ENCODE measurements around the gene TBXAS1. TPM values are rescaled to one million over a fixed set of nuclear protein-coding genes. Genes with fewer than 3 reads are reported as not detected.

The TBXAS1 gene
- total and polyA plus RNA-seq, 5 experiments from 2014 or later: 0.41 to 2.7 (median 1.1) TPM

DNA sequence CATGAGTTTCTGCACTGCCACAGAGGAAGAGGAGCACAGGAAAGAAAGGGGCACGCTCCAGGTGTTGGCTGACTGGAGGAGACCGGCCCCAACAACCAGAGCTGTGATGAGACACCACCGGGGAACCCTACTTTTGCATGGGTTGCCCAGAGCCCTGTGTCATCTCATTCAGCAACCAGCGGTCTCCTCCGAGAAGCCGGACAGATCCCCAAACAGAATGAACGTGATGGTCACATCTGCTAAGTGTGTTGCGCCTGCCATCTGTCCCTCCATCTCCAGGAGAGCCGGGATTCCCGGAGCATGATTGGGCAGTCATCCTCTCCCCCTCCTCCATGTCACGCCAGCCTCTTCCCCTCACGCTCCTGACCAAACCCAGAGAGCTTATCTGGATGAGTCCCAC is 210.8 kb downstream of the TBXAS1 start:
- no peak for ATAC-seq
- H3K27me3 Mint-ChIP-seq: no peaks in the 10 kb centered on the region
- DNase-seq: no peak
- H3K27ac Mint-ChIP-seq: peak overlapping the region in 2 of 10 donors; percentile 51 to 80
- peaks cover 19 to 30% (median 26%) of the 10 kb centered on the region in 4 donors for H3K4me1 Mint-ChIP-seq
- H3K9me3 Mint-ChIP-seq: no peaks in the 10 kb centered on the region
- peak overlapping the region in 1 of 10 donors; percentile 45 for H3K4me3 Mint-ChIP-seq
- peaks cover 7 to 90% (median 32%) of the 10 kb centered on the region in 3 donors for H3K36me3 Mint-ChIP-seq
- POLR2A ChIA-PET: no interaction called here

DNA sequence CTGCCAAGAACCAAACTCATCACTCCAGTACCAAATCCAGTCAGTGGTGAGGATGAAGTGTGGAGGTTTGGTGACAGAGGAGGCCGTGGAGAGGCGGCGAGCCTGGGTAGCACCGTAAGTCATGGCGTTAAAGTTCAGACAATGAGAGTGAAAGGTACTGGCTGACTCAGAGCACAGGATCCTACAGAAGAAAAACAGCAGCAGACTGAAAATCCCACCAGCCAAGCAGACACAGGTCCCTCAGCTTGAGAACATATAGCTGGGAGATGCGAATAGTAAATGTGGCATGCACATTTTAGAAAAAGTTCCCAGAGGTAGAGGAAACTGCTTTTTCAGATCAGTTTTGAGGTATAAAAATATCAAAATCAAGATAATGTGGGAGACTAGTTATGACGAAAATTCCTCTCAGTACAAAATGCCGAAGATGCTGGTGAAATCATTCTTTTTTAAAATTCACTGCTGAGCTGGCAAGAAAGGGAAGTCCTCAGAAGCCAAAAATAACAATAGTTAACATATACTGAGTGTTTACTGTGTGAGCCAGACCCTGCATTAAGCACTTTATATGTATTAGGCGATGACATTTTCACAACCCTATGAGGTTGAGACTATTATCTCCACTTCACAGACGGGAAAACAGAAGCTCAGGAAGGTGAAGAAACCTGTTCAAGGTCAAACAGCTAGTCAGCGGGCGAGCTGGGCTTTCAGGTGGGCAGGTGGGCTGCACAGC is 212.8 kb downstream of the TBXAS1 start:
- Mint-ChIP-seq H3K4me3 (peak overlapping the region in 1 of 10 donors; percentile 4), H3K27me3 (no peaks in the 10 kb centered on the region), H3K27ac (no peak overlapping the region), H3K9me3 (no peaks in the 10 kb centered on the region), H3K36me3 (peaks cover 7 to 95% (median 39%) of the 10 kb centered on the region in 3 donors), H3K4me1 (peaks cover 12 to 18% (median 14%) of the 10 kb centered on the region in 4 donors)
- DNase-seq: no peak
- ATAC-seq: no peak
- POLR2A ChIA-PET: no interaction called here

DNA sequence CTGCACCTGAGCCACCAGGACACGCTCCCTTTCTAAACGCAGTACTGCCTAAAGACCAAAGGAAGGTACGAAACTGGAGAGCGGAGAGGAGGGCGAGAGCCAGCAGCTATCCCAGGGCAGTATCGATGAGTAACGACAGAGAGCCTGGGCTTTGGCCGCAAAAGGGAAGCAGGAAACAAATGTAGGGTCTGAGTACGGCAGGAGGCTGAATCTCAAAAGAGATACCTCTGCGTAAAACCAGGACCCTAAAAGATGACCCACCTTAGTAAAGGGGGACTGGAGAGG is 213.3 kb downstream of the TBXAS1 start:
- H3K27ac Mint-ChIP-seq: no peak overlapping the region
- peaks cover 7 to 95% (median 39%) of the 10 kb centered on the region in 3 donors for H3K36me3 Mint-ChIP-seq
- POLR2A ChIA-PET: no interaction called here

DNA sequence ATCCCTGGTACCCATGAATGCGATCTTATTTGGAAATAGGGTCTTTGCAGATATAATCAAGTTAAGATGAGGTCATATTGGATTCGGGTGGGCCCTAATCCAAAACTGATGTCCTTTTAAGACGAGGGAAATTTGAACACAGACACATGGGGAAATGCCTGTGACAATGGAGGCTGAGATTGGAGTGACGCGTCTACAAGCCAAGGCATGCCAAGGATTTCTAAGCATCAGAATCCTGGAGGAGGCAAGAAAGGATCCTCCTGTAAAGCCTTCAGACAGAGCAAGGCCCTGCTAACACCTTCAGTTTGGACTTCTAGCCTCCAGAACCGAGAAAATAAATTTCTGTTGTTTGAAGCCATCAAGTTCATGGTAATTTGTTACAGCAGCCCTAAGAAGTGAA is 215.2 kb downstream of the TBXAS1 start:
- H3K27ac Mint-ChIP-seq: no peak overlapping the region
- H3K4me1 Mint-ChIP-seq: peaks cover 2 to 11% (median 9%) of the 10 kb centered on the region in 4 donors
- H3K9me3 Mint-ChIP-seq: no peaks in the 10 kb centered on the region
- H3K36me3 Mint-ChIP-seq: peaks cover 7 to 86% (median 37%) of the 10 kb centered on the region in 3 donors
- DNase-seq (no peak), ATAC-seq (no peak)
- POLR2A ChIA-PET: no interaction called here
- H3K27me3 Mint-ChIP-seq: no peaks in the 10 kb centered on the region
- H3K4me3 Mint-ChIP-seq: no peak overlapping the region

More for the DNA sequence above, 213.3 kb downstream of the TBXAS1 start:
- Mint-ChIP-seq H3K27me3 (no peaks in the 10 kb centered on the region), H3K9me3 (no peaks in the 10 kb centered on the region), H3K4me3 (peak overlapping the region in 1 of 10 donors; percentile 4), H3K4me1 (peaks cover 9 to 15% (median 13%) of the 10 kb centered on the region in 4 donors)
- no peak for DNase-seq
- no peak for ATAC-seq

DNA sequence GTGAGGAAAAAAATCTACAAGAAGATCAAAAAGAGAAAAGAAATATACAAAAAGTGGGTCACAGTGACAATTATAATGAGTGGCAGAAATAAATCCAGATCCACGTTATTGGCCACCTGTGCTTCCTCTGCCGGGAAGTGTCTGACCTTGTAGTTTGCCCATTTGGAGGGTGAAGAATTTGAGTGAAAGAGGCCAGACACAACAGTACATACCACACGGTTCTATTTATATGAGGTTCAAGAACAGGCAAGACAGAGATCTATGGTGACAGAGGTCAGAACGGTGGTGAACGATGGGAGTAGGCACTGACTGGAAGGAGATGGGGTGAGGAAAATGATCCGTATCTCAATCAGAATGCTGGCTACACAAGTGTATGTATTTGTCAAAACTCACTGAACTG is 216.6 kb downstream of the TBXAS1 start:
- POLR2A ChIA-PET: no interaction called here
- DNase-seq: no peak
- Mint-ChIP-seq H3K27me3 (no peaks in the 10 kb centered on the region), H3K27ac (peak overlapping the region in 1 of 10 donors; percentile 56), H3K9me3 (no peaks in the 10 kb centered on the region), H3K4me1 (peaks cover 4 to 14% (median 10%) of the 10 kb centered on the region in 4 donors), H3K36me3 (peaks cover 7 to 82% (median 27%) of the 10 kb centered on the region in 3 donors), H3K4me3 (no peak overlapping the region)
- ATAC-seq: no peak

DNA sequence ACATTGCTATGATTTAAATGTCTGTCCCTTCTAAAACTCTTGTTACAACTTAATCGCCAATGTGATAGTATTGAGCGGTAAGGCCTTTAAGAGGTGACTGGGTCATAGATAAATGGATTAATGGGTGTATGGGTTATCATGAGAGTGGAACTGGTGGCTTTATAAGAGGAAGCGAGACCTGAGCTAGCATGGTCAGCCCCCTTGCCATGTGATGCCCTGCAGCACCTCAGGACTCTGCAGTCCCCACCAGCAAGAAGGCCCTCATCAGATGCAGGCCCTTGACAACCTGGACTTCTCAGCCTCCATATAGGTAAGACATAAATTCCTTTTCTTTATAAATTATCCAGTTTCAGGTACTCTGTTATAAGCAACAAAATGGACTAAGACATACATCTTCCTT is 218.1 kb downstream of the TBXAS1 start:
- Mint-ChIP-seq H3K4me1 (peaks cover 6 to 16% (median 10%) of the 10 kb centered on the region in 4 donors), H3K4me3 (no peak overlapping the region), H3K36me3 (peaks cover 0 to 78% (median 25%) of the 10 kb centered on the region in 3 donors), H3K27me3 (no peaks in the 10 kb centered on the region), H3K9me3 (no peaks in the 10 kb centered on the region), H3K27ac (no peak overlapping the region)
- no peak for DNase-seq
- POLR2A ChIA-PET: no interaction called here
- ATAC-seq: no peak

DNA sequence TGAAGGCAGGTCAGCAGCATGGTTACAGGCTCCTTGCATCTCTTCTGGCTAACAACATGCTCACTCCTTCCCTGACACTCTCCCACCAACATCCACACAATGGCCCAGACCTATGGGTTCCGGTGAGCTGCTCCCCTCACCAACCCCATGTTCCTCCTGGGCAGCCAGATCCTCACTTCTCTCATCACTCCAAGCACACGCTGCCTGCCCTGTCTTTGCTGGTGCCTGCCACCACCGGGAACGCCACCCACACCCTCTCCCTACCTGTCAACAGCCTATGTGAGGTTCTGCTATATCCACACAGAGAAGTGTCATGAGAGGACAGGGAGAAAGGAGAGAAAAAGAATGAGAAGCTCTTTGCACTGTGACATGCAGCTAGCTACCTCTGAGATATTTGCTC is 219.1 kb downstream of the TBXAS1 start:
- Mint-ChIP-seq H3K4me3 (no peak overlapping the region), H3K4me1 (peaks cover 6 to 19% (median 13%) of the 10 kb centered on the region in 4 donors), H3K27ac (peak overlapping the region in 3 of 10 donors; percentile 20 to 73 (median 56)), H3K36me3 (peaks cover 0 to 78% (median 26%) of the 10 kb centered on the region in 3 donors), H3K9me3 (no peaks in the 10 kb centered on the region), H3K27me3 (no peaks in the 10 kb centered on the region)
- POLR2A ChIA-PET: no interaction called here
- ATAC-seq: no peak
- DNase-seq: no peak

DNA sequence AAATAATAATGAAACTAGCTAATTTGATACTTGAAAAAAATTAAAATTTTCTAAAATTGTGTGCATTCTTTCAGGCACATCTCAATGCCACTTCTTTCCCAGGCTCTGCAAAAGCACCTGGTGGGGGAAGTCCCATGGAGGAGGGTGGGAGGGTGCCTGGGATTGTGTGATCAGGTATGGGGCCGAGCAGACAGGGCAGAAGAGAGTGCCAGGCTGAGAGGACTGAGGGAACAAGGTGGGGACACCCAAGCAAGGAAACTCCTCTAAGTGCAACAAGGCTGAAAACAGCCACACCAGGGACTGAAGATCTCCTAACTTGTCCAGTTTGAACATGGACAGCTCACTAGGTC is 219.9 kb downstream of the TBXAS1 start:
- H3K4me3 Mint-ChIP-seq: no peak overlapping the region
- DNase-seq (no peak), ATAC-seq (no peak)
- POLR2A ChIA-PET: no interaction called here
- peak overlapping the region in 3 of 10 donors; percentile 11 to 60 (median 21) for H3K27ac Mint-ChIP-seq
- H3K27me3 Mint-ChIP-seq: no peaks in the 10 kb centered on the region
- H3K9me3 Mint-ChIP-seq: no peaks in the 10 kb centered on the region
- H3K36me3 Mint-ChIP-seq: peaks cover 0 to 78% (median 29%) of the 10 kb centered on the region in 3 donors
- H3K4me1 Mint-ChIP-seq: peaks cover 6 to 27% (median 19%) of the 10 kb centered on the region in 4 donors

DNA sequence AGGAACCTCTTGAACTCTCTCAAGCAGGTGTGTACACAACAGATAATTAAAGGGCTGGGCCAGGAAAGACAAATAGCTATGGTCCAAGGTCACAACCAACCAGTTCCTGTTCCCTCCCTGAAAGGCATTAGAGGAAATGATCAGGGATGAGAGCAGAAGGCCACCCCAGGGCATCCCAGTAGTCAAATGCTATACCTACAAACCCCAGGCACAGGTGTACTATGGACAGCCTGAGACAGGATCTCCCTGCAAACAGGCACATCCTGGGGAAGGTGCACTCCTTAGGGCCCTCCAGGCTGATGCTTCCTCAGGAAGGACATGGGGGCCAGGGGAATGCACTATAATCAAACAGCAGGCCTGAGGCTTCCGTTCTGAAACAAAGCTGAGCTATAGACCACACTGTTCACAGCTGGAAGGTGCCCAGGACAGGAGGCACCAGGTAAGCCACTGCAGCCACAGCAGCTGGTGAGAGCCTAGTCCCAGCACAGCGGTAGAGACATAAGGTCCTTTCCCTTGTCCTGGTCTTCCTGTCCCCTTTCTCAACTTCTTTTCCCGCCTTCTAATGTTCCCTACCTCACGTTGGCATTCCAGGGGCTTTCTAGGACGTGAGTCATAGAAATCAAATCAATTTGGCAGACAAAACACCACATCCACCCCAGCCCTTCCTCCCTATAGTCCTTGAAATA is 220.4 kb downstream of the TBXAS1 start:
- H3K27ac Mint-ChIP-seq: peak overlapping the region in 5 of 10 donors; percentile 11 to 79 (median 44)
- no peaks in the 10 kb centered on the region for H3K9me3 Mint-ChIP-seq
- ATAC-seq (no peak), DNase-seq (no peak)
- H3K36me3 Mint-ChIP-seq: peaks cover 0 to 78% (median 25%) of the 10 kb centered on the region in 3 donors
- H3K27me3 Mint-ChIP-seq: no peaks in the 10 kb centered on the region
- POLR2A ChIA-PET: no interaction called here
- H3K4me3 Mint-ChIP-seq: no peak overlapping the region
- H3K4me1 Mint-ChIP-seq: peaks cover 9 to 32% (median 25%) of the 10 kb centered on the region in 4 donors

DNA sequence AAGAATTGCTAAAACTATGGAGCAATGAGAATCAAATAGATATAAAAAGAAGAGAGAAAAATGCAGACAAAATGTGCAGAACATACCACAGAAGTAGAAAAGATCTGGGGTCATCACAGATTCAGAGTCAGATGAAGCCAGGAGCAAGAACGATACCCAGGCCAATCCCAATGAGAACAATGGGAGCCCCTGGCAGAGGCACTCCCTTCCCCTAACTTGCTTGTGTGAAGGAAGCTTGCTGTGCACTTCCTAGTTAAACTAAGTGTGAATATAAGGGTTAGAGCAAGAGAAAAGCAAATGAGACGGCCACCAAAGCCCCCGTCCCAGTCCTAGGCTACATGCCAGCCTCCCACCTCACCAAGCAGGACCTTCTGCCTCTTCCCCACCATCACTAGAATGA is 221.0 kb downstream of the TBXAS1 start:
- no peaks in the 10 kb centered on the region for H3K27me3 Mint-ChIP-seq
- no peaks in the 10 kb centered on the region for H3K9me3 Mint-ChIP-seq
- DNase-seq: no peak
- ATAC-seq: no peak
- no peak overlapping the region for H3K4me3 Mint-ChIP-seq
- peaks cover 0 to 77% (median 28%) of the 10 kb centered on the region in 3 donors for H3K36me3 Mint-ChIP-seq
- H3K4me1 Mint-ChIP-seq: peaks cover 9 to 38% (median 30%) of the 10 kb centered on the region in 4 donors
- POLR2A ChIA-PET: no interaction called here
- H3K27ac Mint-ChIP-seq: peak overlapping the region in 3 of 10 donors; percentile 16 to 79 (median 52)

DNA sequence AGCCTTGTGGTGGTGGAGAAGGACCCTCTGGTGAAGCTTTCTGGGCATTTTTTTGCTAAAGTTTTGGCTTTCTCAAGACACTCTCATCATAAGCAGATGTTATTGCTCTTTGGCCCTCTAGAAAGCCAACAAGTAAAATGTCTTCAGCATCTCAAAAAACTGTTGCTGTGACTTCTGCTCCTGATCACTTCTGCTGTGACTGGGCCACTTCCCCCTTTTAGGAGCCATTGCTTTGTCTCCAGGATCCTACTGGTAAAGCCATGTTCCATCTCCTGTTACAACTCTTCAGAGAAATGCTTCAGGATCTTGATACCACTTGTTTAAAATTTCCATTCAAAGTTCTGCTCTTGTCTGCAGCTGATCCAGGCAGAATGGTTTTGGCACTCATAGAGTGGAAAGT is 222.8 kb downstream of the TBXAS1 start:
- ATAC-seq (no peak), DNase-seq (no peak)
- POLR2A ChIA-PET: no interaction called here
- Mint-ChIP-seq H3K9me3 (no peaks in the 10 kb centered on the region), H3K4me1 (peaks cover 12 to 50% (median 44%) of the 10 kb centered on the region in 4 donors), H3K27me3 (no peaks in the 10 kb centered on the region), H3K4me3 (no peak overlapping the region), H3K36me3 (peaks cover 0 to 69% (median 24%) of the 10 kb centered on the region in 3 donors), H3K27ac (peak overlapping the region in 1 of 10 donors; percentile 61)

DNA sequence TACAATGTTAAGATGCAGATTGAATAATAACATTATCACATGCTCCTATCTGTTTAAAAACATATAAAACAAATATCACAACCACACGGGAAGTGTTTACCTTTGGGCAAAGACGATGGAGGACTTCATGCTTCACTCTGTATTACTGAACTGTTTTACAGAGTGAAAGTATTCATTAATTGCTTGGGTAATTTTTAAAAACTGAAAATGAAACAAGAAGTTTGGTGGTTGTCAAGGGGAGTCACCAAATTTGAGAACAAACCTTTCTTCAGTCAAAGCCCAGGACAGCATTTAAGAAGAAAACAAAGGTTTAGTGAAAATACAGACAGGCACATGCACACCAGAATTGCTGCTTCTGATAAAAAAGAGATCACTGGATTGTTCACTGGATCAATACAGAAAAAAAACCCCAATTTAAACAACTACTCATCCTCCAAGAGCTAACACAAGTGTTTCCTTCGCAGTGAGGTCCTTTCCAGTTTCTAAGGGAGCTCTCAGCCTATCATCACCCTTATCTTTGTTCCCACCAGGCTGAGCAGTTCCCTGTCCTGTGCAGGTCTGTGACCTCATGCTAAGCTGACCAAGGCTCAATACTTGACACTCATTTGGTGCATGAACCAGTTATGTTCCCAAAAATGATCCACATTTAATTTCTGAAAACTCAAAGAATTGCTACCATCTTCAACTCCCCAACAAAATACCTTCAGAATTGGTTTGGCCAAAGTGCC is 224.9 kb downstream of the TBXAS1 start:
- H3K36me3 Mint-ChIP-seq: peaks cover 0 to 64% (median 24%) of the 10 kb centered on the region in 3 donors
- peak overlapping the region in 1 of 10 donors; percentile 62 for H3K4me3 Mint-ChIP-seq
- peaks cover 11 to 69% (median 62%) of the 10 kb centered on the region in 4 donors for H3K4me1 Mint-ChIP-seq
- POLR2A ChIA-PET: no interaction called here
- H3K27me3 Mint-ChIP-seq: no peaks in the 10 kb centered on the region
- H3K27ac Mint-ChIP-seq: peak overlapping the region in 8 of 10 donors; percentile 0 to 77 (median 56)
- no peaks in the 10 kb centered on the region for H3K9me3 Mint-ChIP-seq
- ATAC-seq: no peak
- no peak for DNase-seq

DNA sequence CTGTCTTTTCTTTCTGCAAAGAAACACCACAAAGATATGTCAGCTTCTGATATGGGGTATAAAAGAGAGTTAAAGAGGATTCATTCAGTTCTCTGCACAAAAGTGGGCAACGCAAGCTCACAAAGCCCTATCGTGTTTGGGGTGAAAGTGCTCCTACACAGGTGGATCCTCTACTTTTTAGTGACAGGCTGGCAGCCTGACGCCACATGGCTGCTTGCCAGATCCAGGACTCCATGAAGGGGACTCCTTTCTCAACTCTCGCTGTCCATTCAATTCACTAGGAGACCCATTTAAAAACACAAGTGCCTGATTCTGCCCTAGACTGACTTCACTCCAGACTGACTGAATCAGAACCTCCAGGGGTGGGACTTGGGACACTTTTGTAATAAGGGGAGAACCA is 225.7 kb downstream of the TBXAS1 start:
- Mint-ChIP-seq H3K27me3 (no peaks in the 10 kb centered on the region), H3K27ac (peak overlapping the region in 5 of 10 donors; percentile 0 to 65 (median 9)), H3K4me3 (no peak overlapping the region), H3K9me3 (no peaks in the 10 kb centered on the region), H3K36me3 (peaks cover 0 to 61% (median 24%) of the 10 kb centered on the region in 3 donors), H3K4me1 (peaks cover 16 to 73% (median 65%) of the 10 kb centered on the region in 4 donors)
- ATAC-seq (no peak), DNase-seq (no peak)
- POLR2A ChIA-PET: no interaction called here
